NB4 (cell line): ENCODE results near the gene NCAPH2.

Experiments used
- MYC ChIP-seq: IDR thresholded peaks from 2 replicates; pipeline ENCODE4 v1.6.1; 2011; ENCODE audit warnings: low read depth, low read length
- TF ChIP-seq, protein P1 (sequence below): IDR thresholded peaks from one replicate; pipeline ENCODE4 v1.5.1; 2012; ENCODE audit warnings: low read depth, low read length

DNA sequence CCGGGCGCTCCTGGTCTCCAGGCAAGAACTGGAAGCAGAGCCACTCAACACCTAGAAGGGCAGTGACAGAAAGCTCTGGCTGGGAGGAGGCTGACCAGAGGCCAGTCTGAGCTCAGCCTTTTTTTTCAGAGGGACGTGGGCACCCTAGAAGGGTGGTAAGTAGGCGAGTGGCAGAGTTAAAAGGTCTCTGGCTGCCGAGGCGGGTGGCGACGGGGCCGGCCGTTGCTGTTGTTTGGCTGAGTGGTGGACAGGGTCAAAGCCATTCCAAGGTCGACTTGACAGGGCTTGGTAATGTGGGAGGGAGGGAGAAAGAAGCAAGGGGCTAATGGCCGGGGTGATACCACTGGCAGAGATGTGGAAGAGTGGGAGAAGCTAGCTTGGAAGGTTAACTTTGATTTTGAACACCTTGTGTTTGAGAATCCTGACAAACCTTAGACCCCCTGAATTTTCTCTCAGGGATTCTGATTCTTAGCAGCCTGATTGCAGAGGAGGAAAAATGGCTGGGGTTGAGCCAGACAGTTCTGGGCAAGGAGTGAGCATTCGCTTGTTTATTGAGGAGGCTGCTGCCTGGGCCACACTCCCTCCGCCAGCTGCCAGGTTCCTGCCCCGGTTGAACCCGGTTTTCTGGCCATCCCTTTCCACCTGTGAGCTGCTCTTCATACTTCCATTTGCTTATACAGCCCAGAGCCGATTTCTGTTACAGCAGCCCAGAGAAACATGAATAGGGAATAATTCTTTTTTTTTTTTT lies 55.6 kb downstream of the NCAPH2 start:
- TF ChIP-seq, protein P1, sequence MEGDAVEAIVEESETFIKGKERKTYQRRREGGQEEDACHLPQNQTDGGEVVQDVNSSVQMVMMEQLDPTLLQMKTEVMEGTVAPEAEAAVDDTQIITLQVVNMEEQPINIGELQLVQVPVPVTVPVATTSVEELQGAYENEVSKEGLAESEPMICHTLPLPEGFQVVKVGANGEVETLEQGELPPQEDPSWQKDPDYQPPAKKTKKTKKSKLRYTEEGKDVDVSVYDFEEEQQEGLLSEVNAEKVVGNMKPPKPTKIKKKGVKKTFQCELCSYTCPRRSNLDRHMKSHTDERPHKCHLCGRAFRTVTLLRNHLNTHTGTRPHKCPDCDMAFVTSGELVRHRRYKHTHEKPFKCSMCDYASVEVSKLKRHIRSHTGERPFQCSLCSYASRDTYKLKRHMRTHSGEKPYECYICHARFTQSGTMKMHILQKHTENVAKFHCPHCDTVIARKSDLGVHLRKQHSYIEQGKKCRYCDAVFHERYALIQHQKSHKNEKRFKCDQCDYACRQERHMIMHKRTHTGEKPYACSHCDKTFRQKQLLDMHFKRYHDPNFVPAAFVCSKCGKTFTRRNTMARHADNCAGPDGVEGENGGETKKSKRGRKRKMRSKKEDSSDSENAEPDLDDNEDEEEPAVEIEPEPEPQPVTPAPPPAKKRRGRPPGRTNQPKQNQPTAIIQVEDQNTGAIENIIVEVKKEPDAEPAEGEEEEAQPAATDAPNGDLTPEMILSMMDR: no peak
- no peak for TF ChIP-seq MYC
